Adrenal gland (tissue), 12 donors: ENCODE data around the gene SYNPO2. TPM values are rescaled to one million over a fixed set of nuclear protein-coding genes. Genes with fewer than 3 reads are reported as not detected.

Source experiments
- DNase-seq, 7 donors: peaks; one replicate each; pipeline ENCODE4 v3.0.0-alpha.2; 2019 to 2020
- H3K27ac ChIP-seq, 5 donors: fragments of 200-600 bp; sonication (generic) in 4 of 5; 1 replicate in 3 of 5; 2 replicates in 2 of 5; pipeline versions ENCODE4 v1.5.1 to v1.8.0; 2016 to 2020; ENCODE audit warnings: mild to moderate bottlenecking in 1 of 5
- H3K27me3 ChIP-seq: fragments of 200-600 bp; 2 replicates; pipeline ENCODE4 v1.8.0; 2021
- H3K36me3 ChIP-seq, 2 donors: fragments of 200-600 bp; replicated peaks in 1 of 2; 1 replicate in 1 of 2; 2 replicates in 1 of 2; pipeline versions ENCODE4 v1.5.1 to v1.8.0; 2018 to 2022
- H3K4me1 ChIP-seq, 2 donors: fragments of 200-600 bp; replicated peaks in 1 of 2; 1 replicate in 1 of 2; 2 replicates in 1 of 2; pipeline versions ENCODE4 v1.5.1 to v1.8.0; 2018 to 2021
- H3K4me3 ChIP-seq, 4 donors: fragments of 200-600 bp; sonication (generic) in 3 of 4; one replicate each; pipeline ENCODE4 v1.5.1; 2016 to 2018
- H3K9me3 ChIP-seq, 3 donors: fragments of 200-600 bp; sonication (generic) in 1 of 3; replicated peaks in 1 of 3; 1 replicate in 2 of 3; 2 replicates in 1 of 3; pipeline versions ENCODE4 v1.5.1 to v1.8.0; 2016 to 2021
- CTCF ChIP-seq, 6 experiments: fragments of 450-650 bp in 4 of 6; fragments of 200-600 bp in 2 of 6; sonication (generic) in 1 of 6; IDR thresholded peaks; 1 replicate in 5 of 6; 2 replicates in 1 of 6; pipeline versions ENCODE4 v1.5.1 to v1.8.0; 2016 to 2021; ENCODE audit warnings: antibody characterized with exemption in 6 of 6, mild to moderate bottlenecking in 2 of 6, moderate library complexity in 1 of 6
- POLR2A ChIP-seq, 2 donors: fragments of 450-650 bp; IDR thresholded peaks; one replicate each; pipeline ENCODE4 v1.6.1; 2017; ENCODE audit warnings: antibody characterized with exemption in 2 of 2, mild to moderate bottlenecking in 2 of 2, moderate library complexity in 1 of 2
- WGBS, 4 donors: extraction: QIAGEN DNeasy Blood & Tissue Kit in 2 of 4; methylation state at CpG; one replicate each; pipeline versions ENCODE4 v1.1.5 to v1.1.7; 2013 to 2017; 5-methylcytosine and 5-hydroxymethylcytosine counted together
- intact Hi-C, 2 donors: fragments of 100-400 bp; cut with DNase I; formaldehyde crosslinking; loops; one replicate each; pipeline versions ENCODE4 v1.14.1 to v1.15.0; 2022 to 2023
- polyA plus RNA-seq, 3 donors: library from polyadenylated mRNA; stranded (reverse); fragments of 200-250 nt in 2 of 3; fragments of 350-450 nt in 1 of 3; fragmentation: Illumina TruSeq in 1 of 3; extraction: RNeasy Lipid Tissue Mini Kit (QIAGEN cat#74804) in 1 of 3; gene quantifications; one replicate each; pipeline ENCODE4 v1.2.3, GENCODE V29; 2013 to 2014
- total RNA-seq, 9 donors: library from RNA; depleted of rRNA in 4 of 9; stranded (reverse); fragments of >200 nt in 4 of 9; fragments of 120-200 nt in 1 of 9; fragmentation: NEBNext Ultra II Directional in 1 of 9; extraction: Animal tissue kit (Norgen Biotek cat#: 25700) in 1 of 9; gene quantifications; one replicate each; pipeline versions ENCODE4 v1.1.0 to v1.2.4, GENCODE V29; 2013 to 2023
- donor health status: healthy with polysubstance abuse.
- donor health status: Bipolar disorder and iron deficiency.
- donor health status: DM: yes; HTN: yes; CAD: no.
- donor health status: DM: no; HTN: no; CAD: no.
- donor health status: DM: no; HTN: no; CAD: no.
- donor health status: DM: yes; HTN: yes; CAD: no.

SYNPO2 gene
- total and polyA plus RNA-seq, 12 donors: 4.5 to 49.0 (median 18.4) TPM

- intact Hi-C loops: no loop called here
- H3K4me1 ChIP-seq: peaks cover 0 to 4% of the 10 kb centered on the region in 2 donors
These were observed 9.6 kb downstream of the SYNPO2 start for GRCh38 chr4:118898221-118898620.

GRCh38 chr4:118898684-118899138, 10.1 kb downstream of the SYNPO2 start:
- peak in 1 of 7 donors; percentile 29 for DNase-seq
- Histone ChIP-seq H3K4me1 (peaks cover 0 to 4% of the 10 kb centered on the region in 2 donors), H3K27me3 (no peaks in the 10 kb centered on the region), H3K27ac (peak overlapping the region in 1 of 5 donors; percentile 52), H3K9me3 (no peaks in the 10 kb centered on the region), H3K36me3 (no peaks in the 10 kb centered on the region), H3K4me3 (no peak overlapping the region)
- WGBS, 4 donors: 47 to 81% (median 76%) methylated on average over 6 of the region's 6 CpGs
- intact Hi-C loops: no loop called here
- no peak for TF ChIP-seq POLR2A (IDR thresholded peaks at IDR 0.05)
- TF ChIP-seq CTCF (IDR thresholded peaks at IDR 0.05): no peak

More at GRCh38 chr4:118898221-118898620, 9.6 kb downstream of the SYNPO2 start:
- Histone ChIP-seq H3K27me3 (no peaks in the 10 kb centered on the region), H3K27ac (peak overlapping the region in 1 of 5 donors; percentile 52), H3K4me3 (no peak overlapping the region), H3K36me3 (no peaks in the 10 kb centered on the region), H3K9me3 (no peaks in the 10 kb centered on the region)
- 70 to 78% (median 77%) methylated on average over 2 of the region's 2 CpGs for WGBS, 4 donors
- TF ChIP-seq CTCF (IDR thresholded peaks at IDR 0.05) (no peak), POLR2A (IDR thresholded peaks at IDR 0.05) (no peak)
- DNase-seq: no peak

GRCh38 chr4:118904418-118904817, 15.8 kb downstream of the SYNPO2 start:
- TF ChIP-seq POLR2A (IDR thresholded peaks at IDR 0.05) (no peak), CTCF (IDR thresholded peaks at IDR 0.05) (no peak)
- H3K9me3 ChIP-seq: no peaks in the 10 kb centered on the region
- 51 to 64% (median 55%) methylated on average over 3 of the region's 3 CpGs for WGBS, 4 donors
- no peak overlapping the region for H3K4me3 ChIP-seq
- no peaks in the 10 kb centered on the region for H3K27me3 ChIP-seq
- peak overlapping the region in 1 of 5 donors; percentile 38 for H3K27ac ChIP-seq
- peaks cover 0 to 11% of the 10 kb centered on the region in 2 donors for H3K4me1 ChIP-seq
- DNase-seq: no peak
- H3K36me3 ChIP-seq: no peaks in the 10 kb centered on the region
- intact Hi-C loops: no loop called here

GRCh38 chr4:118904935-118905334, 16.3 kb downstream of the SYNPO2 start:
- Histone ChIP-seq H3K4me3 (no peak overlapping the region), H3K4me1 (peaks cover 0 to 11% of the 10 kb centered on the region in 2 donors), H3K9me3 (no peaks in the 10 kb centered on the region), H3K36me3 (no peaks in the 10 kb centered on the region), H3K27me3 (no peaks in the 10 kb centered on the region), H3K27ac (peak overlapping the region in 2 of 5 donors; percentile 38 to 42)
- intact Hi-C loops: no loop called here
- DNase-seq: peak in 1 of 7 donors; percentile 80
- TF ChIP-seq CTCF (IDR thresholded peaks at IDR 0.05) (no peak), POLR2A (IDR thresholded peaks at IDR 0.05) (no peak)
- 50 to 76% (median 58%) methylated on average over 2 of the region's 2 CpGs for WGBS, 4 donors
